AG09319 (cell line): Measurements from ENCODE around the gene MLN.

Source experiments
- DNase-seq: peaks from one replicate; pipeline ENCODE4 v3.0.0-alpha.2; 2010; ENCODE audit warnings: low read depth; ENCODE audit errors: extremely low read depth
- TF ChIP-seq, protein P1 (sequence below): IDR thresholded peaks from 2 replicates; pipeline ENCODE4 v1.5.1; 2011; ENCODE audit warnings: low read depth, mild to moderate bottlenecking, inconsistent platforms, low read length, moderate library complexity

Gene MLN

DNA sequence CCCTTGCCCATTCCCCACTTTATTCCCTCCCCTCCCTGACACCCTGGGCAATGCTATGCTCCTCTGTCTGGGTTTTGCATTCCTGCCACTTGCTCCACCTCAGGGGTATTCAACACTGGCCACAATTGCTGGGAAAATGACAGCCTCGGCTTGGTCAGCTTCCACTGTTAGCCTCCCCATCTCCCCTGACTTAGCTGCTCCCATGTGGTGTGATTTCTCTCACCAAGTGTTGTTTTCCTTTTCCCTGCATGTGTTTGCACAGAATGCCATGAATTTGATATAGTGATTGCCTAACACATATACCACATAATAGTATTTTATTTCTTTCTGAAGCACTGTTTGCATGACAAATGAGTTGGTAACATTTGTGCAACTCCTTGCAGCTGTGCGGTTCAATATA, 13.4 kb downstream of the MLN start:
- no peak for DNase-seq
- TF ChIP-seq, protein P1, sequence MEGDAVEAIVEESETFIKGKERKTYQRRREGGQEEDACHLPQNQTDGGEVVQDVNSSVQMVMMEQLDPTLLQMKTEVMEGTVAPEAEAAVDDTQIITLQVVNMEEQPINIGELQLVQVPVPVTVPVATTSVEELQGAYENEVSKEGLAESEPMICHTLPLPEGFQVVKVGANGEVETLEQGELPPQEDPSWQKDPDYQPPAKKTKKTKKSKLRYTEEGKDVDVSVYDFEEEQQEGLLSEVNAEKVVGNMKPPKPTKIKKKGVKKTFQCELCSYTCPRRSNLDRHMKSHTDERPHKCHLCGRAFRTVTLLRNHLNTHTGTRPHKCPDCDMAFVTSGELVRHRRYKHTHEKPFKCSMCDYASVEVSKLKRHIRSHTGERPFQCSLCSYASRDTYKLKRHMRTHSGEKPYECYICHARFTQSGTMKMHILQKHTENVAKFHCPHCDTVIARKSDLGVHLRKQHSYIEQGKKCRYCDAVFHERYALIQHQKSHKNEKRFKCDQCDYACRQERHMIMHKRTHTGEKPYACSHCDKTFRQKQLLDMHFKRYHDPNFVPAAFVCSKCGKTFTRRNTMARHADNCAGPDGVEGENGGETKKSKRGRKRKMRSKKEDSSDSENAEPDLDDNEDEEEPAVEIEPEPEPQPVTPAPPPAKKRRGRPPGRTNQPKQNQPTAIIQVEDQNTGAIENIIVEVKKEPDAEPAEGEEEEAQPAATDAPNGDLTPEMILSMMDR = no peak

GRCh38 chr6:33789550-33789895, 14.3 kb downstream of the MLN start:
- TF ChIP-seq, protein P1 = no peak
- no peak for DNase-seq

DNA sequence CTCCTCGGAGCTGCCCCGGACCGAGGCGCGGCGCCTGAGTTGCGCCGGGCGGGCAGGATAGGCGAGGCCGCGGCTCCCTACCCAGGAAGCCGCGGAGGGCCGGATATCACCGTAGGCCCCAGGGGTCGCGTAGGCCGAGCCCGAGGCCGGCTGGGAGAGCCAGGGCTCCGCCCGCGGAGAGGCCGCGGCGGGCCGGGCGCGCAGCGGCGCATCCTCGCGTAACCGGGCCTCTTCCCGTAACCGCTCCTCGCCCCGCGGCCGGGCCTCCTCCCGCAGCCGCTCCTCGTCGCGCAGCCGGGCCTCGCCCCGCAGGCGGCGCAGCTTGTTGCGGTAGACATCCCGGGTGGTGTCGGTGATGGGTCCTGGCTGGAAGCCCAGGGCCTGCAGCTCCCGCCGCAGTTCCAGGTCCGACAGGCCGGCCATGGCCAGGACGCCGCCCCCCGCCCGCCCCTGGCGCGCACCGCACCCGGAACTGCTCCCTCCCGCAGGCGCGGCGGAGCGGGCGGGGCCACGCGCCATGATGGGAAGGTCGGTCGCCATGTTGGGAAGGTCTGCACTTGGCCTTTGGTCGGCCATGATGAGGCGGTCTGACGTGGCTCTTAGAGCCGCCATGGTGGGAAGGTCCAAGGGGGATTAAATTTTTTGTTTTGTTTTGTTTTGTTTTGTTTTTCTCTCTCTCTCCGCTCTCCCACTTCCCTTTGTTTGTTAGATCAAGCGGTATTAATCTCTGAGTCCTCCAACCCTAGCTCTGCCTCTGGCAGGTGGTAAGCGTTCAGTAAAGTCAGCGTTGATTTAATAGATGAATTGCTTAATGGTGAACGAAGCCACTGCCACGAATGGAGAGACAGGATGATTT, 14.9 kb downstream of the MLN start, which contains the start of gene LEMD2:
Gene LEMD2, minus strand, starts transcription at position 437 of the 856 bp plus-strand sequence. Its CDS starts 14 bp downstream, at position 423.
- DNase-seq = peak; percentile 87
- TF ChIP-seq, protein P1 = no peak

GRCh38 chr6:33787954-33788693, 15.7 kb downstream of the MLN start:
- TF ChIP-seq, protein P1 = no peak
- DNase-seq = peak; percentile 42

DNA sequence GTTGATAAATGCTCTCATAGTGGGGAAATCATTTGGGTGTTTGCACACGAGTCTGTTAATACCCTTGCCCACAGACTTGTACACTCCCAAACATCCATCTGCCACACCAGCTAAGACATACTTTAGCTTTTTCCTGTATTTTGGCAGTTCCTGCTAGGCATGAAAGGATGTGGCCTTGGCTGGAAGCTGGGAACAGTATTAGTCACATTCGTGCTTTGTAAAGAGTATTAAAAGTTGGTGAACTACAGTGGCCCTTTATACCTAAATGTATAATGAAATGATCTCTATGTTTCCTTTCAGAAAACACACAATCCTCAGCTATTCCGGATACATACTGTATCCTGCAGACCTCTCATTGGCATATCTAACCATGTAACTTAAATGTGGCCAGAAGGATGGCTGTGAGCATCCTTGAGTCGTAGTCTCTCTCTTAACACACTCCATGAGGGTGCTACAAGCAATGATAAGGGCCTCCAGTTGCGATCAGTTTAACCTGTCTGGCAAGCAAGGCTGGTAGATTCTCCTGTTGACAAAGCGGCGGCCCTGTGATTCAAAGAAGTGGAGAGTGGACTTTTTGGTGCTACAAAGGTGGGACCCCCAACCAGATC, 16.4 kb downstream of the MLN start:
- no peak for DNase-seq
- TF ChIP-seq, protein P1 = no peak

- no peak for DNase-seq
- TF ChIP-seq, protein P1 = no peak
Measured at GRCh38 chr6:33786736-33787135, 17.1 kb downstream of the MLN start.

- DNase-seq = no peak
Measured at GRCh38 chr6:33785778-33786177, 18.0 kb downstream of the MLN start.

More at GRCh38 chr6:33785778-33786177, 18.0 kb downstream of the MLN start:
- TF ChIP-seq, protein P1 = no peak
